Measurements from ENCODE around the gene CCDC138.

CCDC138 gene

DNA sequence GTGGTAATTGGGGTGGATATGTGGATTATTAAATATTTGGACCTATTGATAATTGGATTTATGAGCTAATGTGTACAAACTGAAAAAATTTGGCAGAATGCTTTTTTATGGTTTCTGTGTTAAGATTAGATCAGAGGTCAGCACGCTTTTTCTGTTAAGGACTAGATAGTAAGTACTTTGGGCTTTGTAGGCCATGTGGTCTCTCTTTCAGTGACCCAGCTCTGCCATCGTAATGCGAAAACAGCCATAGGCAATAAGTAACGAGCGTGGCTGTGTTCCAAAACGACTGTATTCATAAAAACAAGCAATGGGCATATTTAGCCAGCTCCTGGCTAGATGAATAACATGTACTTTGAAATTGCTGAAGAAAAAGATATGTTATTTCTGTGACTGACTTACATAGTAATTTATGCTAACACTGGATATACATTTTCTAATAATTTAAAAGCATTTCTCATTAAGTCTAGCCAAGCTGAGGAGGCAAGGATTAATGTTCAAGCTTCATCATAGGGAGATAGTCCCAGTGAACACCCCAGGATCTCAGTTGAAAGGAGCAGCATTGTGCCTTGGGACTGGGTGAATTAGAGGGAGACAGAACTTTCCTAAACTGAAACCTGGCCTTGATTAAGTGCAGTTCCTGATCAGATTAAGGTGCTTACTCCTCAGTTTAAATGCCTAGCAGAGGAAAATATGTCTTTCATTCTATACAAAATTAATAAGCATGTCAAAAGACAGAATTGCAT is 20.0 kb downstream of the CCDC138 start:
- no peak overlapping the region for H3K4me3 ChIP-seq (ENCODE audit: low read length)
- no peaks in the 10 kb centered on the region for H3K36me3 ChIP-seq (ENCODE audit: control insufficient read depth, insufficient read depth, low read length)
- no peak overlapping the region for H3K9ac ChIP-seq (ENCODE audit: low read length)
- no peaks in the 10 kb centered on the region for H3K9me3 ChIP-seq (ENCODE audit: control insufficient read depth, low read length)
- H3K4me1 ChIP-seq (ENCODE audit: control insufficient read depth, insufficient read depth, low read length) = no peaks in the 10 kb centered on the region
- H3K27me3 ChIP-seq (ENCODE audit: control insufficient read depth, insufficient read depth, low read length) = no peaks in the 10 kb centered on the region

- Histone ChIP-seq H3K36me3 (ENCODE audit: control insufficient read depth, insufficient read depth, low read length) (no peaks in the 10 kb centered on the region), H3K9me3 (ENCODE audit: control insufficient read depth, low read length) (no peaks in the 10 kb centered on the region), H3K9ac (ENCODE audit: low read length) (no peak overlapping the region), H3K4me1 (ENCODE audit: control insufficient read depth, insufficient read depth, low read length) (no peaks in the 10 kb centered on the region), H3K4me3 (ENCODE audit: low read length) (no peak overlapping the region), H3K27me3 (ENCODE audit: control insufficient read depth, insufficient read depth, low read length) (no peaks in the 10 kb centered on the region)
Observed at GRCh38 chr2:108809936-108810335, 23.4 kb downstream of the CCDC138 start.

DNA sequence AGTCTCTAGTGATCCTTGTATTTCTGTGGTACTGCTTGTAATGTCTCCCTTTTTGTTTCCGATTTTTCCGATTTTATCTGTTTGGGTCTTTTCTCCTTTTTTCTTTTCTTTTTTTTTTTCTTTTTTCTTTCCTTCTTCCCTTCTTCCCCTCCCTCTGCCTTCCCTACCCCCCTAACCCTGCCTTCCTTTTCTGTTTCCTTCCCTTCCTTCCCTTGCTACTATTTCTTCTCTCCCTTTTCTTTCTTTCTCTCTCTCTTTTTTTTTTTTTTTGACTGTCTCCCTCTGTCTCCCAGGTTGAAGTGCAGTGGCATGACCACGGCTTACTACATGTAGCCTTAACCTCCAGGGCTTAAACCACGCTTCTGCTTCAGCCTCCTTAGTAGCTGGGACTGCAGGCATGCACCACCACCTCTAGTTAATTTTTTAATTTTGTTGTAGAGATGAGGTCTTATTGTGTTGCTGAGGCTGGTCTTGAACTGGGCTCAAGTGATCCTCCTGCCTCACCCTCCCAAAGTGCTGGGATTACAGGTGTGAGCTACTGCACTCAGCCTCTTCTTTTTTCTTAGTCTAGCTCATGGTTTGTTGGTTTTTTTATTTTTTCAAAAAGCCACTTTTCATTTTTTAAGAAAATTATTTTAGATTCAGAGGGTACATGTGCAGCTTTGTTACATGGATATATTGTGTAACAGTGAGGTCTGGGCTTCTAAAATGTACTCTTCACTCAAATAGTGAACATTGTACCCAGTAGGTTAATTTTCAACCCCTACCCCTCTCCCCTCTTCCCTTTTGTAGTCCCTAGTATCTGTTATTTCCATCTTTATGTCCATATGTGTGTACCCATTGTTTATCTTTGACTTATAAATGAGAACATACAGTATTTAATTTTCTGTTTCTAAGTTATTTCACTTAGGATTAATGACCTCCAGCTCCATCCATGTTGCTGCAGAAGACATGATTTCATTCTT is 24.7 kb downstream of the CCDC138 start:
- Histone ChIP-seq H3K9ac (ENCODE audit: low read length) (no peak overlapping the region), H3K36me3 (ENCODE audit: control insufficient read depth, insufficient read depth, low read length) (no peaks in the 10 kb centered on the region), H3K4me1 (ENCODE audit: control insufficient read depth, insufficient read depth, low read length) (no peaks in the 10 kb centered on the region), H3K27me3 (ENCODE audit: control insufficient read depth, insufficient read depth, low read length) (no peaks in the 10 kb centered on the region), H3K4me3 (ENCODE audit: low read length) (no peak overlapping the region), H3K9me3 (ENCODE audit: control insufficient read depth, low read length) (no peaks in the 10 kb centered on the region)

- Histone ChIP-seq H3K4me1 (ENCODE audit: control insufficient read depth, insufficient read depth, low read length) (no peaks in the 10 kb centered on the region), H3K4me3 (ENCODE audit: low read length) (no peak overlapping the region), H3K27me3 (ENCODE audit: control insufficient read depth, insufficient read depth, low read length) (no peaks in the 10 kb centered on the region), H3K9ac (ENCODE audit: low read length) (no peak overlapping the region), H3K9me3 (ENCODE audit: control insufficient read depth, low read length) (no peaks in the 10 kb centered on the region), H3K36me3 (ENCODE audit: control insufficient read depth, insufficient read depth, low read length) (no peaks in the 10 kb centered on the region)
Observed at GRCh38 chr2:108813732-108814131, 27.2 kb downstream of the CCDC138 start.

GRCh38 chr2:108820482-108820881 is 33.9 kb downstream of the CCDC138 start:
- Histone ChIP-seq H3K4me1 (ENCODE audit: control insufficient read depth, insufficient read depth, low read length) (no peaks in the 10 kb centered on the region), H3K9me3 (ENCODE audit: control insufficient read depth, low read length) (no peaks in the 10 kb centered on the region), H3K36me3 (ENCODE audit: control insufficient read depth, insufficient read depth, low read length) (no peaks in the 10 kb centered on the region), H3K9ac (ENCODE audit: low read length) (no peak overlapping the region), H3K27me3 (ENCODE audit: control insufficient read depth, insufficient read depth, low read length) (no peaks in the 10 kb centered on the region), H3K4me3 (ENCODE audit: low read length) (no peak overlapping the region)

GRCh38 chr2:108823286-108823685 is 36.7 kb downstream of the CCDC138 start:
- H3K36me3 ChIP-seq (ENCODE audit: control insufficient read depth, insufficient read depth, low read length) = no peaks in the 10 kb centered on the region
- no peak overlapping the region for H3K9ac ChIP-seq (ENCODE audit: low read length)
- no peaks in the 10 kb centered on the region for H3K4me1 ChIP-seq (ENCODE audit: control insufficient read depth, insufficient read depth, low read length)
- no peaks in the 10 kb centered on the region for H3K27me3 ChIP-seq (ENCODE audit: control insufficient read depth, insufficient read depth, low read length)
- no peaks in the 10 kb centered on the region for H3K9me3 ChIP-seq (ENCODE audit: control insufficient read depth, low read length)
- no peak overlapping the region for H3K4me3 ChIP-seq (ENCODE audit: low read length)

- Histone ChIP-seq H3K27me3 (ENCODE audit: control insufficient read depth, insufficient read depth, low read length) (no peaks in the 10 kb centered on the region), H3K36me3 (ENCODE audit: control insufficient read depth, insufficient read depth, low read length) (no peaks in the 10 kb centered on the region), H3K4me3 (ENCODE audit: low read length) (no peak overlapping the region), H3K4me1 (ENCODE audit: control insufficient read depth, insufficient read depth, low read length) (no peaks in the 10 kb centered on the region), H3K9ac (ENCODE audit: low read length) (no peak overlapping the region), H3K9me3 (ENCODE audit: control insufficient read depth, low read length) (no peaks in the 10 kb centered on the region)
Observed at GRCh38 chr2:108824316-108825070, 37.9 kb downstream of the CCDC138 start.

DNA sequence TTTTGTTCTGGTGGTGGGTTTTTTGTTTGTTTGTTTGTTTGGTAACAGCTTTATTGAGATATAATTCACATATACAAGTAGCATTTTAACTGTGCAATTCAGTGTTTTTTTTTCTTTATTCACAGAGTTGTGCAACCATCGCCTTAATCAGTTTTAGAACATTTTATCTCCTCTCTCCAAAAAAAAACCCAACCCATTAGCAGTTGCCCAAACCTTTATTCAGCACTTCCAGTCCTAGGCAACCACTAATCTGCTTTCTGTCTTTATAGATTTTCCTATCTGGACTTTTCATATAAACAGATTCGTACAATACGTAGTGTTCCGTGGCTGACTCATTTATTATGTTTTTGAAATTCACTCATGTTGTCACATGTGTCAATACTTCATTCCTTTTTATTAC is 38.7 kb downstream of the CCDC138 start:
- Histone ChIP-seq H3K9ac (ENCODE audit: low read length) (no peak overlapping the region), H3K9me3 (ENCODE audit: control insufficient read depth, low read length) (no peaks in the 10 kb centered on the region), H3K4me1 (ENCODE audit: control insufficient read depth, insufficient read depth, low read length) (no peaks in the 10 kb centered on the region), H3K4me3 (ENCODE audit: low read length) (no peak overlapping the region), H3K36me3 (ENCODE audit: control insufficient read depth, insufficient read depth, low read length) (no peaks in the 10 kb centered on the region), H3K27me3 (ENCODE audit: control insufficient read depth, insufficient read depth, low read length) (no peaks in the 10 kb centered on the region)

DNA sequence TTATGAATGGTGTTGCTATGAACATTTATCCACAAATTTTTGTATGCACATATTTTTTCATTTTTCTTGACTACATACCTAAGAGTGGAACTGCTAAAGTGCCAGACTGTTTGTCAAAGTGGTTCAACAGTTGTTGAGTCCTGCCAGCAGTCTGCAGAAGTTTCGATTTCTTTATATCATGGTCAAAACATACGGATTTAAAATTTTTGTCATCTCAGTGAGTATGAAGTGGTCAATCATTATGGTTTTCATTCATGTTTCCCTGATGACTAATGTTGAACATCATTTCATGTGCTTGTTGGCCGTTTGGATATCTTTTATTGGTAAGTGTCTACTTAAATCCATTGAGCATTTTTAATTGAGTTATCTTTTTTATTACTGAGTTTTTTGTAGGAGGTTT is 39.2 kb downstream of the CCDC138 start:
- Histone ChIP-seq H3K36me3 (ENCODE audit: control insufficient read depth, insufficient read depth, low read length) (no peaks in the 10 kb centered on the region), H3K4me1 (ENCODE audit: control insufficient read depth, insufficient read depth, low read length) (no peaks in the 10 kb centered on the region), H3K27me3 (ENCODE audit: control insufficient read depth, insufficient read depth, low read length) (no peaks in the 10 kb centered on the region)

DNA sequence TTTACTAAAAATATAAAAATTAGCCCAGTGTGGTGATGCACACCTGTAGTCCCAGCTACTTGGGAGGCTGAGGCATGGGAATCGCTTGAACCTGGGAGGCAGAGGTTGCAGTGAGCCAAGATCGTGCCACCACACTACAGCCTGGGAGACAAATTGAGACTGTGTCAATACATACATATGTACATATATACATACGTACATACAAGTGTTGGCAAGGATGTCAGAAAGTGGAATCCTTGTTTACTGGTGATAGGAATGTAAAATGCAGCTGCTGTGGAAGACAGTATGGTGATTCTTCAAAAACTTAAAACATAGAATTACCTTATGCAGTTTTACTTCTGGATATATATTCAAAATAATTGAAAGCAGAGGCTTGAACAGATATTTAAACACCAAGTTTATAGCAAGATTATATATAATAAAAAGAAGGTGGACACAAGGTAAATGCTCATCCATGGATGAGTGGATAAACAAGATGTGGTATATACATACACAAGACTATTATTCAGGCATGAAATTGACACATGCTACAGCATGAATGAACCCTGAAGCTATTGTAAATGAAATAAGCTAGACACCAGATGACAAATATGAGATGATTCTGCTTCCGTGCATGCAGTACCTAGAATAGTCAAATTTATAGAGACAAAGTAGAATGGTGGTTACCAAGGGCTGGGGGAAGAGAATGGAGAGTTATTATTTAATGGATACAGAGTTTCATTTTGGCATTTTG is 43.2 kb downstream of the CCDC138 start:
- no peaks in the 10 kb centered on the region for H3K27me3 ChIP-seq (ENCODE audit: control insufficient read depth, insufficient read depth, low read length)
- no peaks in the 10 kb centered on the region for H3K36me3 ChIP-seq (ENCODE audit: control insufficient read depth, insufficient read depth, low read length)
- H3K9me3 ChIP-seq (ENCODE audit: control insufficient read depth, low read length) = no peaks in the 10 kb centered on the region
- no peak overlapping the region for H3K4me3 ChIP-seq (ENCODE audit: low read length)
- H3K4me1 ChIP-seq (ENCODE audit: control insufficient read depth, insufficient read depth, low read length) = no peaks in the 10 kb centered on the region
- no peak overlapping the region for H3K9ac ChIP-seq (ENCODE audit: low read length)

More for the DNA sequence above, 39.2 kb downstream of the CCDC138 start:
- Histone ChIP-seq H3K9ac (ENCODE audit: low read length) (no peak overlapping the region), H3K4me3 (ENCODE audit: low read length) (no peak overlapping the region), H3K9me3 (ENCODE audit: control insufficient read depth, low read length) (no peaks in the 10 kb centered on the region)

GRCh38 chr2:108833219-108833618 is 46.6 kb downstream of the CCDC138 start:
- no peak overlapping the region for H3K9ac ChIP-seq (ENCODE audit: low read length)
- no peaks in the 10 kb centered on the region for H3K27me3 ChIP-seq (ENCODE audit: control insufficient read depth, insufficient read depth, low read length)
- no peaks in the 10 kb centered on the region for H3K4me1 ChIP-seq (ENCODE audit: control insufficient read depth, insufficient read depth, low read length)
- no peak overlapping the region for H3K4me3 ChIP-seq (ENCODE audit: low read length)
- H3K9me3 ChIP-seq (ENCODE audit: control insufficient read depth, low read length) = no peaks in the 10 kb centered on the region
- H3K36me3 ChIP-seq (ENCODE audit: control insufficient read depth, insufficient read depth, low read length) = no peaks in the 10 kb centered on the region
